OCI-LY1 (cell line): Measurements from ENCODE around the gene KRTAP10-5.

ENCODE experiments used
- H2AFZ ChIP-seq: fragments of 200-600 bp; sonication (generic), shearing (Covaris generic); 2 replicates; pipeline ENCODE4 v1.6.0; 2014; ENCODE audit warnings: antibody characterized with exemption, mild to moderate bottlenecking, low read length
- H3F3A ChIP-seq: fragments of 200-600 bp; sonication (generic), shearing (Covaris generic); 2 replicates; pipeline ENCODE4 v1.6.0; 2014; ENCODE audit warnings: mild to moderate bottlenecking, antibody characterized with exemption, low read length, moderate library complexity; ENCODE audit not compliant: insufficient read depth
- H3K27ac ChIP-seq: fragments of 200-600 bp; sonication (generic); 2 replicates; pipeline ENCODE4 v1.5.1; 2014; ENCODE audit warnings: low read length, mixed run types, mild to moderate bottlenecking, low read depth; ENCODE audit not compliant: poor library complexity, severe bottlenecking
- H3K27me3 ChIP-seq: fragments of 200-600 bp; sonication (generic); 2 replicates; pipeline ENCODE4 v1.6.0; 2014; ENCODE audit warnings: antibody characterized with exemption, mild to moderate bottlenecking, low read length, moderate library complexity; ENCODE audit not compliant: insufficient read depth
- H3K36me3 ChIP-seq: fragments of 200-600 bp; sonication (generic); 2 replicates; pipeline ENCODE4 v1.6.1; 2014; ENCODE audit warnings: mild to moderate bottlenecking, antibody characterized with exemption, low read length, moderate library complexity, mixed read lengths; ENCODE audit not compliant: insufficient read depth
- H3K4me1 ChIP-seq: fragments of 200-600 bp; sonication (generic); 2 replicates; pipeline ENCODE4 v1.5.1; 2014; ENCODE audit warnings: mild to moderate bottlenecking, low read length, moderate library complexity; ENCODE audit not compliant: insufficient read depth, severe bottlenecking
- H3K4me2 ChIP-seq: fragments of 200-600 bp; sonication (generic), shearing (Covaris generic); 2 replicates; pipeline ENCODE4 v1.6.1; 2014; ENCODE audit warnings: low read length
- H3K4me3 ChIP-seq: fragments of 200-600 bp; sonication (generic); 2 replicates; pipeline ENCODE4 v1.5.1; 2014; ENCODE audit warnings: low read length, low read depth, mild to moderate bottlenecking, mixed read lengths; ENCODE audit not compliant: poor library complexity, severe bottlenecking
- H3K79me2 ChIP-seq: fragments of 200-600 bp; shearing (Covaris generic); 2 replicates; pipeline ENCODE4 v1.6.1; 2016; ENCODE audit warnings: mixed run types, low read length, mixed read lengths; ENCODE audit not compliant: insufficient read depth
- H3K9ac ChIP-seq: fragments of 200-600 bp; sonication (generic), shearing (Covaris generic); 2 replicates; pipeline ENCODE4 v1.6.1; 2014; ENCODE audit warnings: mild to moderate bottlenecking, low read length, mixed read lengths
- H3K9me2 ChIP-seq: fragments of 200-600 bp; sonication (generic), shearing (Covaris generic); 2 replicates; pipeline ENCODE4 v1.6.1; 2014; ENCODE audit warnings: low read depth, mild to moderate bottlenecking, low read length, mixed read lengths
- H3K9me3 ChIP-seq: fragments of 200-600 bp; shearing (Covaris generic); 2 replicates; pipeline ENCODE4 v1.6.1; 2014; ENCODE audit warnings: low read length, mixed read lengths
- H4K20me1 ChIP-seq: fragments of 200-600 bp; sonication (generic), shearing (Covaris generic); 2 replicates; pipeline ENCODE4 v1.6.0; 2016; ENCODE audit warnings: mild to moderate bottlenecking, low read length; ENCODE audit not compliant: insufficient read depth
- EZH2 ChIP-seq: fragments of 200-600 bp; sonication (generic), shearing (Covaris generic); IDR thresholded peaks from 2 replicates; pipeline ENCODE4 v1.8.0; 2017; ENCODE audit warnings: borderline replicate concordance, mixed run types, mild to moderate bottlenecking, antibody characterized with exemption, low read length, moderate library complexity, mixed read lengths
- TF ChIP-seq, protein P1 (sequence below): fragments of 200-600 bp; sonication (generic), shearing (Covaris generic); IDR thresholded peaks from 2 replicates; pipeline ENCODE4 v1.5.1; 2017; ENCODE audit warnings: mild to moderate bottlenecking, antibody characterized with exemption, low read length, moderate library complexity, mixed read lengths

The KRTAP10-5 gene

DNA sequence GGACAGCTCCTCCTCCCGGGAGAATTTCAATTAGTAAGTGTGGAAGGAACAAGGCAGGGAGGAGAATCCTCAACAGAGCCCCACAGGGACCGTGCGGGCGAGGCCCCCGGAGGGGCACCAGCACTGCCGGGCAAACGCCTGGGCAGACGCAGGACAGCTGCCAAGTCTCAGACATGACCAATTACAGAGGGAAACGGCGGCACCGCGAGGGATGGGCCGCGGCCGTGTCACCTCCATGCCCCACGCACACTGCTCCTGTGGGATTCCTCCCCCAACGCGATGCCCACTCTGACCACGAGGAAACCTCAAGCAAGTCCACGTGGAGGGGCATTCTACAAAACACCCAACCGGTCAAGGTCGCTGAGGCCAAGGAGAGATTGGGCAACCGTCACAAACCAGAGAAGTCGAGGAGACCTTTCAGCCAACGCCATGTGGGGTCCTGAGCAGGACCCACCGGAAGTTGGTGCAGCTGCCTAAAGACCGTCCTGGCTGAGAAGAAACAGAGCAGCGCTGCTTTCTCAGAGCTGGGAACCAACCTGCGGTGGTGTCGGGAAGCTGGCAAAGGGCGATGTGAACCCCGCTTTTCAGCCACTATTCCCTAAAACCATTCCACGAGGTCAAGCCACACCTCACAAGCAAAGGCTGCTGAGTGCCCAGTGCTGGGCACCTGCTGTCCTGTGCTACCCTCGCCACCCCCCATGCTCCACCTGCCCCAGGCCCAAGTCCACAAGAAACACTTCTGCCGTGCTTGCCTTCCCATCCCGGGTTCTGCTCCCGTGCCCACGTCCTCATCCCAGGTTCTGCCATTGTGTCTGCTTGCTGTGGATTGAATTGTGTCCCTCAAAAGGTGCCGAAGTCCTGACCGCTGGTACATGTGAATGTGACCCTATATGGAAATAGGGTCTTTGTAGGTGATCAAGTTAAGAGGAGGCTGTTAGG, 8.3 kb downstream of the KRTAP10-5 start:
- Histone ChIP-seq H3K36me3 (no peaks in the 10 kb centered on the region; the same call in 1 of the 2 replicates), H3K9me2 (no peaks in the 10 kb centered on the region), H3K79me2 (no peaks in the 10 kb centered on the region), H3K4me1 (no peaks in the 10 kb centered on the region), H3K9ac (no peak overlapping the region), H3K27ac (no peak overlapping the region), H3K4me2 (no peak overlapping the region), H3K27me3 (peaks cover 8% of the 10 kb centered on the region; the same call in 1 of the 2 replicates), H3K9me3 (peaks cover under 1% of the 10 kb centered on the region; the same call in 1 of the 2 replicates), H3K4me3 (no peak overlapping the region), H2AFZ (no peak overlapping the region), H4K20me1 (no peaks in the 10 kb centered on the region), H3F3A (no peaks in the 10 kb centered on the region)
- TF ChIP-seq, protein P1, sequence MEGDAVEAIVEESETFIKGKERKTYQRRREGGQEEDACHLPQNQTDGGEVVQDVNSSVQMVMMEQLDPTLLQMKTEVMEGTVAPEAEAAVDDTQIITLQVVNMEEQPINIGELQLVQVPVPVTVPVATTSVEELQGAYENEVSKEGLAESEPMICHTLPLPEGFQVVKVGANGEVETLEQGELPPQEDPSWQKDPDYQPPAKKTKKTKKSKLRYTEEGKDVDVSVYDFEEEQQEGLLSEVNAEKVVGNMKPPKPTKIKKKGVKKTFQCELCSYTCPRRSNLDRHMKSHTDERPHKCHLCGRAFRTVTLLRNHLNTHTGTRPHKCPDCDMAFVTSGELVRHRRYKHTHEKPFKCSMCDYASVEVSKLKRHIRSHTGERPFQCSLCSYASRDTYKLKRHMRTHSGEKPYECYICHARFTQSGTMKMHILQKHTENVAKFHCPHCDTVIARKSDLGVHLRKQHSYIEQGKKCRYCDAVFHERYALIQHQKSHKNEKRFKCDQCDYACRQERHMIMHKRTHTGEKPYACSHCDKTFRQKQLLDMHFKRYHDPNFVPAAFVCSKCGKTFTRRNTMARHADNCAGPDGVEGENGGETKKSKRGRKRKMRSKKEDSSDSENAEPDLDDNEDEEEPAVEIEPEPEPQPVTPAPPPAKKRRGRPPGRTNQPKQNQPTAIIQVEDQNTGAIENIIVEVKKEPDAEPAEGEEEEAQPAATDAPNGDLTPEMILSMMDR: no peak
- TF ChIP-seq EZH2: no peak

- Histone ChIP-seq H3F3A (no peaks in the 10 kb centered on the region), H3K9me3 (no peaks in the 10 kb centered on the region), H3K79me2 (no peaks in the 10 kb centered on the region), H3K36me3 (no peaks in the 10 kb centered on the region), H3K4me3 (no peak overlapping the region), H3K4me1 (no peaks in the 10 kb centered on the region), H3K27me3 (peaks cover 8% of the 10 kb centered on the region; the same call in 1 of the 2 replicates), H3K9me2 (no peaks in the 10 kb centered on the region), H4K20me1 (no peaks in the 10 kb centered on the region), H3K4me2 (no peak overlapping the region), H3K27ac (no peak overlapping the region), H2AFZ (no peak overlapping the region), H3K9ac (no peak overlapping the region)
- TF ChIP-seq EZH2: no peak
- TF ChIP-seq, protein P1: no peak
These were observed 9.1 kb downstream of the KRTAP10-5 start for GRCh38 chr21:44571296-44571695.

GRCh38 chr21:44569861-44570517, 10.4 kb downstream of the KRTAP10-5 start:
- Histone ChIP-seq H3K4me2 (no peak overlapping the region), H4K20me1 (no peaks in the 10 kb centered on the region), H3K27ac (no peak overlapping the region), H3K9ac (no peak overlapping the region), H3K79me2 (no peaks in the 10 kb centered on the region), H3K27me3 (peaks cover 8% of the 10 kb centered on the region; the same call in 1 of the 2 replicates), H3K4me3 (no peak overlapping the region), H3K9me3 (no peaks in the 10 kb centered on the region), H3K36me3 (no peaks in the 10 kb centered on the region), H3K9me2 (no peaks in the 10 kb centered on the region), H3F3A (no peaks in the 10 kb centered on the region), H3K4me1 (no peaks in the 10 kb centered on the region), H2AFZ (no peak overlapping the region)
- TF ChIP-seq, protein P1: no peak
- TF ChIP-seq EZH2: no peak
